Subcutaneous adipose tissue (tissue), 4 donors: ENCODE results near the gene PNMT. TPM values are rescaled to one million over a fixed set of nuclear protein-coding genes. Genes with fewer than 3 reads are reported as not detected.

Experiments
- CTCF ChIP-seq: fragments of 450-650 bp; IDR thresholded peaks from one replicate; pipeline ENCODE4 v1.5.1; 2016; ENCODE audit warnings: low read depth, mild to moderate bottlenecking, control low read depth, antibody characterized with exemption, moderate library complexity
- total RNA-seq, 4 donors: library from RNA; depleted of rRNA; stranded (reverse); fragments of >200 nt; gene quantifications; one replicate each; pipeline ENCODE4 v1.1.0, GENCODE V29; 2016

PNMT gene
- total RNA-seq, 4 donors from 2014 or later, result 2.0 to 7.3 (median 4.2) TPM

DNA sequence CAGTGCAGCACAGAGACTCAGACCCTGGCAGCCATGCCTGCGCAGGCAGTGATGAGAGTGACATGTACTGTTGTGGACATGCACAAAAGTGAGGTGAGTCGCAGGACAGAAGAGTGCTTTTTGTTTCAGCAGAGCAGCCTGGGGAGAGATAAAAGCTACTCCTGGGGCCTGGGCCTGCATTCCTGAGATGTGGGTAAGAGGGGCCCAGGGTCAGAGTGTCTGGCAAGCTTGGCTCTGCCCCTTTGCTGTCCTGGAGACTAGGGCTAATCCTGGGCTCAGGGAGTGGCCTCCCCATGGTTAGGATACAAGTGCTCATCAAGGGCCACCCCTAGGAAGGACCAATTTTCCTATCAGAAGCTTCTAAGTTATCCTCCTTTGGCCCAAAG is 26.8 kb downstream of the PNMT start:
- TF ChIP-seq CTCF, result no peak

- no peak for TF ChIP-seq CTCF
Measured at GRCh38 chr17:39696731-39697130, 28.5 kb downstream of the PNMT start.

- no peak for TF ChIP-seq CTCF
Measured at GRCh38 chr17:39697961-39698360, 29.7 kb downstream of the PNMT start.

GRCh38 chr17:39699818-39700147 is 31.5 kb downstream of the PNMT start, which contains the start of gene ERBB2:
ERBB2 (plus strand) TSS chr17:39700064; CDS start chr17:39700239, 175 bp downstream.
- no peak for TF ChIP-seq CTCF

DNA sequence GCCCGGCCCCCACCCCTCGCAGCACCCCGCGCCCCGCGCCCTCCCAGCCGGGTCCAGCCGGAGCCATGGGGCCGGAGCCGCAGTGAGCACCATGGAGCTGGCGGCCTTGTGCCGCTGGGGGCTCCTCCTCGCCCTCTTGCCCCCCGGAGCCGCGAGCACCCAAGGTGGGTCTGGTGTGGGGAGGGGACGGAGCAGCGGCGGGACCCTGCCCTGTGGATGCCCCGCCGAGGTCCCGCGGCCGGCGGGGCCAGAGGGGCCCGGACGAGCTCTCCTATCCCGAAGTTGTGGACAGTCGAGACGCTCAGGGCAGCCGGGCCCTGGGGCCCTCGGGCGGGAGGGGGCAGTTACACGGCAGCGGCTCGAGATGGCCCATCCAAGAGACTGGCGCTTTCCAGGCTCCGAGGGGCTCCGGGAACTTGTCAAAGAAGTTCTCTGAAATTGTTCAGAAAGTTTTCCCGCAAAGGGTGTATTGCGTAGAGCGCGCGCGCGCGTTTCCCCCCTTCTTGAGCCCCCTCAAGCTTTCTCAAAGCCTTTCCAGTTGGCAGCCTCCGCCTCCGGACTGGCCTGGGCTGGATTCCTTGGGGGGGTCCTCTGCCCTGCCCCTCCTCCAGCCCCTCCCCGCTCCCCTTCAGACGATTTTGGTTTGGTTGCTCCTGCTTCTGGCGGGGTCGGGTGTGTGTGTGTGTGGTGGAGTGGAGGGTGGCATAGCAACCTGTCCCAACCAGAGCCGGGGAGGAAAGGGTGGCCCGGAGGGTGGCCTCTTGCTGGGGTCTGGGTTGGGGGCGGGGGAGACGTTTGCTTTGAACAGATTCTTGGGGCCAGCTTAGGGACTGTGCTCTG is 32.1 kb downstream of the PNMT start:
- TF ChIP-seq CTCF, result no peak

DNA sequence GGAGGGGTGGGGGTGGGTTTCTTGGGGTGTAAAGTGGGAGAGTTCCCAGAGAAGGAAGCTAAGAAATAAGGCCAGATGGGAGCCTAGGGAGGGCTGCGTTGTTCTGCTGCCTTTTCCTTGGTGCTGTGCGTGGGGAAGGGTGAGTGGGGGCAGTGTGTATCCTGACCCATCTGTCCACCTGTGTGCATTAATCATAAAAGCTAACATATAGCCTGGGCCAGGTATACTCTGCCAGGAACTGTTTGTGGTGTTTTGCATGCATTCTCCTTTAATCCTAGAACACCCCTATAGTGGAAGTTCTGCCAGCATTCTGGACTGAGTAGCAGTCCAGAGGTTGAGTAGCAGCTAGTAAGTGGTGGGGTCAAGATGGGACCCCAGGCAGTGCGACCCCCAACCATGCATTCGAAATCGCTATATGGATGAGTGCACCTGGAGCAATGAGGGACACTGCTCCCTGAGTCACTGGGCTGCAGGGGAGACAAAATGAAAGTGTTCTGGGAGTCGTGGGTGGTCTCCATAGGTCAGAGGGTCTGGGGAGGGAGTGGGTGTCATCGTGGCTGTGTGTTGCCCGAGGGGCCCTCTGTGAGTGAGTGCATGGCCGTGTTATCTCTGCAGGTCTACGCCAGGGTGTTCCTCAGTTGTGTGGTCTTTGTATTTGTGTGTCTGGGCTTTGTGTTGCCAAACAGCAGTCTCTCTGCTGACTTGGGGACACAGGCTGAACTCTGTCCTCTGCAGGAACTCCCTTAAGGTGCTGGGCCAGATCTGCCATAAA is 32.9 kb downstream of the PNMT start:
- no peak for TF ChIP-seq CTCF

DNA sequence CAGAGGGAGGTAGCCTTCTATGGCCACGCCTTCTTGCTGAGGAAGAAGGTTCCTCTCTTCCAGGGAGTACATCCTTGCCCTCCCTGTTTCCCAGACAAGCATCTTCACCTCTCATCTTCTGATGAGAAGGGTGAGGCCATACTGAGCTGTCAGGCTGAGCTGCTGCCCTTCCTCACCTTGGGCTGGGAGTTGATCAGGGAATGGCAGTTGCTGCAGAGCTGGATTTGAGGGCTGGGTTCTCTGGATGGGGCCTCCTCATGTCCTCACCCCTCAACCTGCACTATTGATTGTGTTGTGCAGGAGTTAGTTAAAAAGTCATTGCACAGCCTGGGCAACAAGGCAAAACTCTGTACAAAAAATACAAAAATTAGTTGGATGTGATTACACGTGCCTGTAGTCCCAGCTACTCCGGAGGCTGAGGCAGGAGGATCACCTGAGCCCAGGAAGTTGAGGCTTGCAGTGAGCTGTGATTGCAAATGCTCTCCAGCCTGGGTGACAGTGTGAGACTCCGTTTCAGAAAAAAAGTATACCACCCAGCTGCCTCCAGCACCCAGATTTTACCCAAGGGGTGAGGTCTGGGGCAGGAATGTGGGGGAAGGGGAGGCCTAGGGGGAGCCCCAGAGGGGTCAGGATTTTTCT is 33.6 kb downstream of the PNMT start:
- no peak for TF ChIP-seq CTCF
